PFSK-1 (cell line): ENCODE measurements around the gene METTL4.

Experiments
- FOXP2 ChIP-seq: optimal IDR thresholded peaks from 2 replicates; pipeline ENCODE3; 2011; ENCODE audit warnings: borderline replicate concordance, control low read depth, inconsistent platforms; ENCODE audit not compliant: insufficient read depth; ENCODE audit errors: extremely low read length, extremely low read depth
- POLR2AphosphoS5 ChIP-seq: IDR thresholded peaks from 2 replicates; pipeline ENCODE4 v1.6.1; 2012; ENCODE audit warnings: low read depth, mild to moderate bottlenecking, control low read depth, low read length, moderate library complexity
- SIN3A ChIP-seq: IDR thresholded peaks from 2 replicates; pipeline ENCODE4 v1.6.1; 2012; ENCODE audit warnings: mild to moderate bottlenecking, low read length, moderate library complexity, borderline replicate concordance; ENCODE audit not compliant: insufficient read depth
- TAF1 ChIP-seq: IDR thresholded peaks from 2 replicates; pipeline ENCODE4 v1.6.1; 2012; ENCODE audit warnings: low read length, control low read depth, borderline replicate concordance; ENCODE audit not compliant: insufficient read depth
- TF ChIP-seq, protein P1 (sequence below), 2 experiments: IDR thresholded peaks; 2 replicates each; pipeline versions ENCODE4 v1.6.1 to v1.8.0; 2011 to 2012; ENCODE audit warnings: low read depth in 2 of 2, low read length in 2 of 2, control low read depth in 1 of 2, inconsistent platforms in 1 of 2, mild to moderate bottlenecking in 1 of 2, moderate library complexity in 1 of 2; ENCODE audit not compliant: insufficient read depth in 1 of 2

Gene METTL4

DNA sequence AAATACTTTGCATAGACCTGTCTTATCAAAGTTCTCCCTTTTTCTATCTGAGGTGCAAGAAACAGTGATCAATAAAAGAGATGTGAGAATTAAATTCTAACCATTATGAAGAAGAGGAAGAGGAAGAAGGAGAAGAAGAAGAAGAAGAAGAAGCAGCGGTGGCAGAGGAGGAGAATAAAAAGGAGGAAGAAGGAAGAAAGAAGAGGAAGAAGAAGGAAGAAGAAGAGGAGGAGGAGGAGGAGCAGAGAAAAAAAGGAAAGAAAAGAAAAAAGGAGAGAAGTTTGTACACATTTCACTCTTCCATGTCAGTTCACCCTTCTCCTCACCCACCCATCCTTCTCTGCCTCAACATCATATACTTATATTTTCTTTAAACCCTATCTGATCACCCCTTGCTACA lies 68.4 kb downstream of the METTL4 start:
- TF ChIP-seq SIN3A (no peak), FOXP2 (no peak), POLR2AphosphoS5 (no peak), TAF1 (no peak)
- TF ChIP-seq, protein P1, sequence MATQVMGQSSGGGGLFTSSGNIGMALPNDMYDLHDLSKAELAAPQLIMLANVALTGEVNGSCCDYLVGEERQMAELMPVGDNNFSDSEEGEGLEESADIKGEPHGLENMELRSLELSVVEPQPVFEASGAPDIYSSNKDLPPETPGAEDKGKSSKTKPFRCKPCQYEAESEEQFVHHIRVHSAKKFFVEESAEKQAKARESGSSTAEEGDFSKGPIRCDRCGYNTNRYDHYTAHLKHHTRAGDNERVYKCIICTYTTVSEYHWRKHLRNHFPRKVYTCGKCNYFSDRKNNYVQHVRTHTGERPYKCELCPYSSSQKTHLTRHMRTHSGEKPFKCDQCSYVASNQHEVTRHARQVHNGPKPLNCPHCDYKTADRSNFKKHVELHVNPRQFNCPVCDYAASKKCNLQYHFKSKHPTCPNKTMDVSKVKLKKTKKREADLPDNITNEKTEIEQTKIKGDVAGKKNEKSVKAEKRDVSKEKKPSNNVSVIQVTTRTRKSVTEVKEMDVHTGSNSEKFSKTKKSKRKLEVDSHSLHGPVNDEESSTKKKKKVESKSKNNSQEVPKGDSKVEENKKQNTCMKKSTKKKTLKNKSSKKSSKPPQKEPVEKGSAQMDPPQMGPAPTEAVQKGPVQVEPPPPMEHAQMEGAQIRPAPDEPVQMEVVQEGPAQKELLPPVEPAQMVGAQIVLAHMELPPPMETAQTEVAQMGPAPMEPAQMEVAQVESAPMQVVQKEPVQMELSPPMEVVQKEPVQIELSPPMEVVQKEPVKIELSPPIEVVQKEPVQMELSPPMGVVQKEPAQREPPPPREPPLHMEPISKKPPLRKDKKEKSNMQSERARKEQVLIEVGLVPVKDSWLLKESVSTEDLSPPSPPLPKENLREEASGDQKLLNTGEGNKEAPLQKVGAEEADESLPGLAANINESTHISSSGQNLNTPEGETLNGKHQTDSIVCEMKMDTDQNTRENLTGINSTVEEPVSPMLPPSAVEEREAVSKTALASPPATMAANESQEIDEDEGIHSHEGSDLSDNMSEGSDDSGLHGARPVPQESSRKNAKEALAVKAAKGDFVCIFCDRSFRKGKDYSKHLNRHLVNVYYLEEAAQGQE (IDR thresholded peaks at IDR 0.05; ENCODE audit: insufficient read depth in 1 of 2, low read depth in 2 of 2, low read length in 2 of 2), result no peak

DNA sequence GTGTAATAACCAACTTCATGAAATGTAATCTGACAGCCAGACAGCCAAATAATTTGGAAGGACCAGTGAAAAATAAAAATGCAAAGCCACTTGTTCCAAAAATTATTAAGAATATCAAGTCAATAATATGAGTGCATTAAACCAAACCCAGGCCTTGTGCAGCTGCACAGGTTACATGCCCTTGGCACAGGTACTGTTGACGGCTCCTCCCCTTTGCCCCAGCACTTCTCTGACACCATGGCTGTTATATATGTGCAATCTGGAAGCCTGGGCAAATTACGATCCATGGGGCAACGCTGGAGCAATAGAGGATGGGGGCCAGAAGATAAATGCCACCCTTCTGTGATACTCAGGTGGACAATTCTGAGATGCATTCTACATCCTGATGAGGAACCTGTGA lies 68.9 kb downstream of the METTL4 start:
- TF ChIP-seq POLR2AphosphoS5 (no peak), TAF1 (no peak), FOXP2 (no peak), SIN3A (no peak)
- TF ChIP-seq, protein P1 (IDR thresholded peaks at IDR 0.05; ENCODE audit: insufficient read depth in 1 of 2, low read depth in 2 of 2, low read length in 2 of 2), result no peak

DNA sequence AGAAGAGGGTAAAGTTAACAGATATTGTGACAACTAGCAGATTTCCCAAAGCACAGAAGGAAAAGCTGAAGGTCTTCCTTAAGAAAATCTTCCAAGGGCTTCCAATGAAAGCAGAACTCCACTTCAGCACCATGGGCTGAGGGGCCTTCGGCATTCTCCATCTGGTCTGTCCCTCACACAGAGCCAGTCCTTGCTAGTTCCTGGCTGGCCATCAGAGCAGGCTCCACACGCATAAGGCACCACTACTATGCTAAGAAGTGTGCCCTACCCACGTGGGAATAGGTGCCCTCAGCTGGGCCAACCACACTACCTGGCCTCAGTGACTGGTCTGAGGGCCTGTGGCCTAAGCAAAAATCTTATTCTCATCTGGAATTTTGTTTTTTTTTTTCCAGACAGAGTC lies 73.5 kb downstream of the METTL4 start:
- TF ChIP-seq FOXP2 (no peak), POLR2AphosphoS5 (no peak), SIN3A (no peak), TAF1 (no peak)
- TF ChIP-seq, protein P1 (IDR thresholded peaks at IDR 0.05; ENCODE audit: insufficient read depth in 1 of 2, low read depth in 2 of 2, low read length in 2 of 2), result no peak

DNA sequence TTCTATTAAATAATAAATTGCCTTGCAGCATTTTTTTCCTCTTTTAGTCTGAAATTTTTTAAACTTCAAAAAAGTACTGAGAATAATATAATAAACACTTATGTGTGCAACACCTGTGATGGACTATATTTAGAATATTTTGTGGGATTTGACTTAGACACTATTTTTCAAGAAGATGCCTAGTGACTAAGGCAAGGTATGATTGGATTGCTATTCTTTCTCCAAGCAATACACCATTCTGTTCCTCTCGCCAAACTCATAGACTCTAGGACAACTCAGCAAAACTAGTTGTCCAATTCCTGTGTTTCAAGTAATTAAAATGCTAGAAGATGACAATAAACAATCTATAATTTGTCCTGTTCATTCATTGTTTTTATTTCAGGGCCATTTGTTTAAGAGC lies 75.9 kb downstream of the METTL4 start:
- TF ChIP-seq FOXP2 (no peak), POLR2AphosphoS5 (no peak), SIN3A (no peak), TAF1 (no peak)
- TF ChIP-seq, protein P1 (IDR thresholded peaks at IDR 0.05; ENCODE audit: insufficient read depth in 1 of 2, low read depth in 2 of 2, low read length in 2 of 2), result no peak

DNA sequence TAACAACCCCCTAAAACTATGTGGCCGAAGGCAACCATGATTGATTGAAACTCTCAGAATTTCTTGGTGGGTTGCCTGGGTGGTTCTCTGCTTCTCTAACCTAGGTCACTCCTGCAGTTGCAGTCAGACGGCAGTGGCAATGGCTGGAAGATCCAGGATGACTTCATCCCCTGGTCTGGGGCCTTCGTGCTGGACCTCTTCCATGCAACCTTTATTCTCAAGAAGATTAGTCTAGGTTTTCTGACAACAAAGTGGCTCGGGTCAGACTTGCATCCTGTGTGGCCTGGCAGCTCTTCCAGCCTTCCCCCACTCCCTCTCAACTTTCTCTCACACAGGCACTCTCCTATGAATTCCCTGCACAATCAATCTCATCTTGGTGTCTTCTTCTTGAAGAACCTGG lies 76.4 kb downstream of the METTL4 start:
- TF ChIP-seq SIN3A, result no peak
- TF ChIP-seq, protein P1 (IDR thresholded peaks at IDR 0.05; ENCODE audit: insufficient read depth in 1 of 2, low read depth in 2 of 2, low read length in 2 of 2), result no peak
- no peak for TF ChIP-seq POLR2AphosphoS5
- no peak for TF ChIP-seq TAF1
